ENCODE measurements around the gene SFTA2. TPM values are rescaled to one million over a fixed set of nuclear protein-coding genes. Genes with fewer than 3 reads are reported as not detected.

SFTA2 gene
- polyA plus RNA-seq (2011; rRNA removed) (not detected in 2 replicates), polyA minus RNA-seq (2011; rRNA and poly(A)+ RNA removed) (not detected in 2 replicates)

- peaks cover 5% of the 10 kb centered on the region for H3K9me3 ChIP-seq (ENCODE audit: control insufficient read depth, insufficient read depth, low read length)
- peaks cover 19% of the 10 kb centered on the region for H3K27me3 ChIP-seq (ENCODE audit: control insufficient read depth, insufficient read depth, low read length)
- ChIA-PET CTCF (interaction anchor here (1.2 to 1.4 kb wide), 2 partner anchors 10 to 148 kb away, joined by 4 read pairs; no protein-coding TSS in a partner anchor), POLR2A (no interaction called here)
- DNase-seq (ENCODE audit: low read depth, low spot score): no peak
- H3K27ac ChIP-seq (ENCODE audit: low read depth, low read length): no peak within 1 kb of the TSS
- TF ChIP-seq CTCF (IDR thresholded peaks at IDR 0.05; ENCODE audit: low read depth, low read length): no peak
- no peak within 1 kb of the TSS for H3K4me3 ChIP-seq (ENCODE audit: low read depth, low read length)
Observed at GRCh38 chr6:30931969-30932645, at the start of gene SFTA2. Gene SFTA2, minus strand, starts transcription at chr6:30932170. Its CDS starts 74 bp downstream, at chr6:30932096.

GRCh38 chr6:30979690-30980089 lies 47.7 kb upstream of the SFTA2 start:
- CTCF ChIA-PET: no interaction called here

GRCh38 chr6:30979141-30979540 lies 47.2 kb upstream of the SFTA2 start:
- no peaks in the 10 kb centered on the region for H3K9me3 ChIP-seq (ENCODE audit: control insufficient read depth, insufficient read depth, low read length)
- peaks cover 3% of the 10 kb centered on the region for H3K27me3 ChIP-seq (ENCODE audit: control insufficient read depth, insufficient read depth, low read length)
- no peak overlapping the region for H3K4me3 ChIP-seq (ENCODE audit: low read depth, low read length)
- no peak overlapping the region for H3K27ac ChIP-seq (ENCODE audit: low read depth, low read length)
- no peak for TF ChIP-seq CTCF (IDR thresholded peaks at IDR 0.05; ENCODE audit: low read depth, low read length)
- ChIA-PET CTCF (no interaction called here), POLR2A (no interaction called here)
- no peak for DNase-seq (ENCODE audit: low read depth, low spot score)

More at GRCh38 chr6:30979690-30980089, 47.7 kb upstream of the SFTA2 start:
- POLR2A ChIA-PET: no interaction called here
- Histone ChIP-seq H3K27ac (ENCODE audit: low read depth, low read length) (no peak overlapping the region), H3K4me3 (ENCODE audit: low read depth, low read length) (no peak overlapping the region), H3K9me3 (ENCODE audit: control insufficient read depth, insufficient read depth, low read length) (no peaks in the 10 kb centered on the region), H3K27me3 (ENCODE audit: control insufficient read depth, insufficient read depth, low read length) (peaks cover 3% of the 10 kb centered on the region)
- no peak for DNase-seq (ENCODE audit: low read depth, low spot score)
- TF ChIP-seq CTCF (IDR thresholded peaks at IDR 0.05; ENCODE audit: low read depth, low read length): no peak

- Histone ChIP-seq H3K4me3 (ENCODE audit: low read depth, low read length) (no peak overlapping the region), H3K27me3 (ENCODE audit: control insufficient read depth, insufficient read depth, low read length) (peaks cover 19% of the 10 kb centered on the region), H3K9me3 (ENCODE audit: control insufficient read depth, insufficient read depth, low read length) (no peaks in the 10 kb centered on the region), H3K27ac (ENCODE audit: low read depth, low read length) (no peak overlapping the region)
- TF ChIP-seq CTCF (IDR thresholded peaks at IDR 0.05; ENCODE audit: low read depth, low read length): no peak
- ChIA-PET POLR2A (no interaction called here), CTCF (interaction anchor here (0.8 kb wide), 1 partner anchor 113 kb away, joined by 6 read pairs; no protein-coding TSS in a partner anchor)
- no peak for DNase-seq (ENCODE audit: low read depth, low spot score)
Observed at GRCh38 chr6:30974490-30975252, 42.7 kb upstream of the SFTA2 start.

- POLR2A ChIA-PET: no interaction called here
- CTCF ChIA-PET: no interaction called here
- peaks cover 19% of the 10 kb centered on the region for H3K27me3 ChIP-seq (ENCODE audit: control insufficient read depth, insufficient read depth, low read length)
- no peak overlapping the region for H3K4me3 ChIP-seq (ENCODE audit: low read depth, low read length)
- H3K27ac ChIP-seq (ENCODE audit: low read depth, low read length): no peak overlapping the region
- H3K9me3 ChIP-seq (ENCODE audit: control insufficient read depth, insufficient read depth, low read length): no peaks in the 10 kb centered on the region
- no peak for TF ChIP-seq CTCF (IDR thresholded peaks at IDR 0.05; ENCODE audit: low read depth, low read length)
- DNase-seq (ENCODE audit: low read depth, low spot score): no peak
Observed at GRCh38 chr6:30972816-30973215, 40.8 kb upstream of the SFTA2 start.
